Measurements from ENCODE around the gene ERCC1. TPM values are rescaled to one million over a fixed set of nuclear protein-coding genes. Genes with fewer than 3 reads are reported as not detected.
A peak's percentile ranks its signal among the peaks of the same experiment; 100 is the strongest.

The ERCC1 gene
- total and polyA plus RNA-seq, 8 donors: 7.8 to 79.3 (median 49.5) TPM

- Histone ChIP-seq H3K36me3 (no peaks in the 10 kb centered on the region), H3K4me3 (peak overlapping the region; percentile 42 to 49 (median 48)), H3K9me3 (no peaks in the 10 kb centered on the region), H3K4me1 (peaks cover 15 to 54% (median 35%) of the 10 kb centered on the region in 4 donors), H3K27ac (peak overlapping the region; percentile 78 to 96 (median 91)), H3K27me3 (no peaks in the 10 kb centered on the region)
- peak; percentile 95 to 98 for DNase-seq
- WGBS, 5 donors: 10 to 20% (median 13%) methylated on average over 29 to 47 of the region's 47 CpGs
- intact Hi-C loops (cut with DNase I; ENCODE audit: low total_unique reads): loop anchor here (5.0 kb wide), 1 partner anchor 33 kb away; no protein-coding TSS in a partner anchor
- no peak for TF ChIP-seq EP300 (IDR thresholded peaks at IDR 0.05)
- peak; percentile 53 to 70 (median 64) for TF ChIP-seq POLR2AphosphoS5 (IDR thresholded peaks at IDR 0.05)
Measured at GRCh38 chr19:45444318-45445041, 20.8 kb upstream of the ERCC1 start.

DNA sequence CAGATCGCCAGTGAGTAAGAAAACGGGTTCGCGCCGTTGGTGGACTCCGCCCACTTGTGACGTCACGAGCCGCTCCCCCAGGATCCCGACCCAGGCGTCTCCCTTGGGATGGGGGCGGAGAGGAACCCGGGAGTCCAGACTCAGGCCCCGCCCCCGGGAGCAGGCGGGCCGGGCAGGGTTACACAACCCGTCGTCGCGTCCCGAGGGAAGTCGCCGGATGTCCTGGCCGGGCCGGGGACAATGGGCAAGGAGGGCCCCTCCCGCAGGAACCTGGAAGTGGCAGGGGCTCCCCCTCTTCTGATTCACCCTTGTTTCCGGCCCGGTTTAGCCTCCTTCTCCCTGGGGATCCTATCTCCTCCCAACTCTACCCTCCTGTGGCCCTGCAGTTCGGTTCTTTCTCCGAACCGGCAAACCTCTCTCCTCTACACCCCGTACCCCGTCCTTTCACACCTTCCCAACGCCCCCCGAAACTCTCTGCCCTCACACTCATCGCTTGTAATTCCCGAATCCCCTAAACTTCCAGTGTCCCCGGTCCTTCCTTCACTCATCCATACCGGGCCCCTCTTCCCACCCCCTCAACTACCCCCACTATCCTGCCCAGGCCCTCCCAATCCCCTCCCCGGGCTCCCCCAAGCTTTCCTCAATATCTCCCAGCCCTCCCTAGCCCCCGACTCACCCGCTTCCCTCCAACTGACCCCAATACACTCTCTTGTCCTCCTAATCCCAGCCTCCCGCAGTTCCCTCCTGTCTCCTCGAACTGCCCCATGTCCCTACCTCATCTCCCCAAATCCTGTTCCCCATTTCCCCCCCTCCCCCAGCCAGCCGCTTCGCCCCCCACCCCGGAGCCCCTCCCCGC, 20.0 kb upstream of the ERCC1 start:
- H3K27ac ChIP-seq: peak overlapping the region; percentile 59 to 96 (median 91)
- no peaks in the 10 kb centered on the region for H3K36me3 ChIP-seq
- DNase-seq: peak; percentile 97 to 98
- no peaks in the 10 kb centered on the region for H3K9me3 ChIP-seq
- H3K27me3 ChIP-seq: no peaks in the 10 kb centered on the region
- peaks cover 14 to 53% (median 36%) of the 10 kb centered on the region in 4 donors for H3K4me1 ChIP-seq
- peak overlapping the region; percentile 42 to 49 (median 48) for H3K4me3 ChIP-seq
- WGBS, 5 donors: 1% methylated on average over 29 to 49 of the region's 49 CpGs
- intact Hi-C loops (cut with DNase I; ENCODE audit: low total_unique reads): loop anchor here (5.0 kb wide), 1 partner anchor 34 kb away; no protein-coding TSS in a partner anchor
- TF ChIP-seq POLR2AphosphoS5 (IDR thresholded peaks at IDR 0.05) (peak; percentile 85 to 93 (median 87)), EP300 (IDR thresholded peaks at IDR 0.05) (peak; percentile 60), POLR2A (IDR thresholded peaks at IDR 0.05) (no peak)
- TF ChIP-seq, protein P1, sequence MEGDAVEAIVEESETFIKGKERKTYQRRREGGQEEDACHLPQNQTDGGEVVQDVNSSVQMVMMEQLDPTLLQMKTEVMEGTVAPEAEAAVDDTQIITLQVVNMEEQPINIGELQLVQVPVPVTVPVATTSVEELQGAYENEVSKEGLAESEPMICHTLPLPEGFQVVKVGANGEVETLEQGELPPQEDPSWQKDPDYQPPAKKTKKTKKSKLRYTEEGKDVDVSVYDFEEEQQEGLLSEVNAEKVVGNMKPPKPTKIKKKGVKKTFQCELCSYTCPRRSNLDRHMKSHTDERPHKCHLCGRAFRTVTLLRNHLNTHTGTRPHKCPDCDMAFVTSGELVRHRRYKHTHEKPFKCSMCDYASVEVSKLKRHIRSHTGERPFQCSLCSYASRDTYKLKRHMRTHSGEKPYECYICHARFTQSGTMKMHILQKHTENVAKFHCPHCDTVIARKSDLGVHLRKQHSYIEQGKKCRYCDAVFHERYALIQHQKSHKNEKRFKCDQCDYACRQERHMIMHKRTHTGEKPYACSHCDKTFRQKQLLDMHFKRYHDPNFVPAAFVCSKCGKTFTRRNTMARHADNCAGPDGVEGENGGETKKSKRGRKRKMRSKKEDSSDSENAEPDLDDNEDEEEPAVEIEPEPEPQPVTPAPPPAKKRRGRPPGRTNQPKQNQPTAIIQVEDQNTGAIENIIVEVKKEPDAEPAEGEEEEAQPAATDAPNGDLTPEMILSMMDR (IDR thresholded peaks at IDR 0.05): no peak

- intact Hi-C loops (cut with DNase I; ENCODE audit: low total_unique reads): loop anchor here (5.0 kb wide), 1 partner anchor 34 kb away; no protein-coding TSS in a partner anchor
- H3K36me3 ChIP-seq: no peaks in the 10 kb centered on the region
- no peaks in the 10 kb centered on the region for H3K9me3 ChIP-seq
- TF ChIP-seq POLR2A (IDR thresholded peaks at IDR 0.05) (no peak), POLR2AphosphoS5 (IDR thresholded peaks at IDR 0.05) (no peak), EP300 (IDR thresholded peaks at IDR 0.05) (no peak)
- TF ChIP-seq, protein P1 (IDR thresholded peaks at IDR 0.05): no peak
- peaks cover 14 to 50% (median 35%) of the 10 kb centered on the region in 4 donors for H3K4me1 ChIP-seq
- DNase-seq: peak; percentile 42 to 79
- WGBS, 5 donors: 10 to 16% (median 15%) methylated on average over 15 of the region's 15 CpGs
- H3K27ac ChIP-seq: peak overlapping the region; percentile 59 to 96 (median 91)
- peak overlapping the region; percentile 42 to 49 (median 48) for H3K4me3 ChIP-seq
- no peaks in the 10 kb centered on the region for H3K27me3 ChIP-seq
Measured at GRCh38 chr19:45442778-45443461, 19.2 kb upstream of the ERCC1 start.

DNA sequence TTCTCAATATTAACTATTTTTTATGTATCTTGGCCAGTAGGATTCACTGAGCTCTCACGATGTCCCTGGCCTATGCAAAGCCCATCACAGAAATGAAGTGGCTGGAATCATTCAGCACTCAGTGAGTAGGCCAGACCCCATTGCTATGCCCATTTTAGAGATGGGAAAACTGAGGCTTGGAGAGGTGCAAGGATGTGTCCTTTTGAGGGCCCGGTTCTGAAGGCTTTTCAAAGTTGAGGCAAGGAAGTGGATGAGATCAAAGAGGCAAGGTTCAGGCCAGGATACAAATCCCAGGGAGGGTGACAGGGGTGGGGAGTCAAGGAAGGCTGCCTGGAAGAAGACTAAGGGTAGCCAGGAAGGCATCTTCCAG, 18.7 kb upstream of the ERCC1 start:
- intact Hi-C loops (cut with DNase I; ENCODE audit: low total_unique reads): loop anchor here (5.0 kb wide), 1 partner anchor 35 kb away; no protein-coding TSS in a partner anchor
- Histone ChIP-seq H3K27ac (peak overlapping the region in 4 of 5 donors; percentile 89 to 96 (median 92)), H3K27me3 (no peaks in the 10 kb centered on the region), H3K9me3 (no peaks in the 10 kb centered on the region), H3K4me1 (peaks cover 14 to 50% (median 35%) of the 10 kb centered on the region in 4 donors), H3K4me3 (no peak overlapping the region), H3K36me3 (no peaks in the 10 kb centered on the region)
- TF ChIP-seq POLR2A (IDR thresholded peaks at IDR 0.05): no peak
- TF ChIP-seq POLR2AphosphoS5 (IDR thresholded peaks at IDR 0.05): no peak
- TF ChIP-seq, protein P1 (IDR thresholded peaks at IDR 0.05): no peak
- no peak for TF ChIP-seq EP300 (IDR thresholded peaks at IDR 0.05)
- DNase-seq: no peak
- 74 to 82% (median 78%) methylated on average over 2 of the region's 2 CpGs for WGBS, 5 donors

Measured in stomach (tissue), 9 donors.